ENCODE results near the gene WFIKKN2.
"Not testable (repeated sequence)": the region's sequence is repeated elsewhere in the genome, so short reads cannot be mapped to it uniquely, and the experiment has no call there.

WFIKKN2 gene

DNA sequence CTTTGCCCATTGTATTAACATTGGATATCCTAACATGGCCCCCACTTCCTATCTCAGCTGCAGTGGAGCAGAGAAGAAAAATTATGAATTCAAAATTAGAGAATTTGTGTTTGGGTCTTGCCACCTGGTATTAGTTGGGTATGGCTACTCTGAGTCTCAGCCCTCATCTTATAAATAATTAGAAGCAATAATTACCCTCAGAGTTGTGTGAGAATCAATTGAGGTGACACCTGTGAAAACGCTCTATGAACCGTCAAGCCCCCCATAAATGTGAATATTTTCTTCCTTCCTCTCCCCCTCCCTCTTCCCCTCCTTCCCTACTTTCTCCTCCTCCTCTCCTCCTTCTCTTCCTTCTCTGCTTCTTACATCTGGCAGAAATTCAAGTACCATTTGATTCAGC lies 39.7 kb downstream of the WFIKKN2 start:
- no peak for DNase-seq (ENCODE audit: low read depth in 2 of 2)

DNA sequence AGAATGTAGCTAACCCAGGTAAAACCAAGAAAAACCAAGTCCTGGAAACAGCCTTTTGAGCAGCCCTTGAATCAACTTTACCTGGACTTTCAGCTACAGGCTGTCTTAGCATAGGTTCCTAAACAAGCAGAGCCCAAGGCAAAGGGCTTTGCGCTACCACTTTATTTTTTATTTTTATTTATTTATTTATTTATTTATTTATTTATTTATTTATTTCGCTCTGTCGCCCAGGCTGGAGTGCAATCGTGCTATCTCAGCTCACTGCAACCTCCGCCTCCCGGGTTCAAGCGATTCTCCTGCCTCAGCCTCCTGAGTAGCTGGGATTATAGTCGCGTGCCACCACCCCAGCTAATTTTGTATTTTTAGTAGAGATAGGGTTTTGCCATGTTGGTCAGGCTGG lies 41.7 kb downstream of the WFIKKN2 start:
- not testable (repeated sequence) for DNase-seq (ENCODE audit: low read depth in 2 of 2)

DNA sequence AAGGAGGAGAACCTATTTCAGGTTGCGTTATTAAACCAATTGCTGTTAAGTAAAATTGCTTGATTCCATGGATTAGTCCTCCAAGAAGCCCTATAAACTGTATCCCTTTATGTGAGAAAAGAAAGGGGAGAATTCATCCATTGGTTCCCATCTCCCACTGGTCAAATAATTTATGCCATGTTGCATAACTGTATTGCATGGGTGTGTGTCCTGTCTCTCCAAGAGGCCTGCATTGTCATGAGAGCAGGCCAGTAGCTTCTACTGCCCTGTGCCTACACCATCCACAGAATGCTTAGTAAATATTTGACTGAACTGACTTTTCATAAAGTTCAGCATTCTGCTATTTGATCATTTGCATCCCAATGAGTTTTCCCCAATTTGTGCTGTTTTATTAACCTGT lies 42.5 kb downstream of the WFIKKN2 start:
- no peak for DNase-seq (ENCODE audit: low read depth in 2 of 2)

DNA sequence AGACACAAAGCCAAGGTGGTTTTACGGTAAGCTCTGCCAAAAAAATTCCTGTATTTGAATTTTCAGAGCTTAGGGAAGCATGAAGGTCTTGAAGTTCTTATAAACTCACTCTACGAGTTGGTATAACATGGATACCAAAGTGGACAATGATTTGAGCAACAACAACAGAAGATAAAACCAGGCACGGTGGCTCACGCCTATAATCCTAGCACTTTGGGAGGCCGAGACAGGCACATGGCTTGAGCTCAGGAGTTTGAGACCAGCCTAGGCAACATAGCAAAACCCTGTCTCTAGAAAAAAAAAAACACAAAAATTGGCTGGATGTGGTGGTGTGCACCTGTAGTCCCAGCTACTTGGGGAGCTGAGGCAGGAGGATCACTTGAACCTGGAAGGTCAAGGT lies 43.7 kb downstream of the WFIKKN2 start:
- DNase-seq (ENCODE audit: low read depth in 2 of 2), result no peak

DNA sequence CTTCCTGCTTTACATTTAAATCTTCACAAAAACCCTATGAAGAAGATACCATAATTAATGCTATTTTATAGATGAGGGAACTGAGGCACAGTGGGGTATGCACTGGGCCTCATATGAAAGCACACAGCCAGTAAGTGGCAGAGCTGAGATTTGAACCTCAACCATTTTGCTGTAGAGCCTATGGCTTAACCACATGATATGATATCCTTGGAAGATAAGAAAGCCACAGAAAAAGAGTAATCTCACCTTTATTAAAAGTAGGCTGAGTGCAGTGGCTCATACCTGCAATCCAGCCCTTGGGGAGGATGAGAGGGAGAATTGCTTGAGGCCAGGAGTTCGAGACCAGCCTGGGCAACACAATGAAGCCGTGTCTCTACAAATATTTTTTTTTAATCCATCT lies 45.8 kb downstream of the WFIKKN2 start:
- DNase-seq (ENCODE audit: low read depth in 2 of 2), result no peak

DNA sequence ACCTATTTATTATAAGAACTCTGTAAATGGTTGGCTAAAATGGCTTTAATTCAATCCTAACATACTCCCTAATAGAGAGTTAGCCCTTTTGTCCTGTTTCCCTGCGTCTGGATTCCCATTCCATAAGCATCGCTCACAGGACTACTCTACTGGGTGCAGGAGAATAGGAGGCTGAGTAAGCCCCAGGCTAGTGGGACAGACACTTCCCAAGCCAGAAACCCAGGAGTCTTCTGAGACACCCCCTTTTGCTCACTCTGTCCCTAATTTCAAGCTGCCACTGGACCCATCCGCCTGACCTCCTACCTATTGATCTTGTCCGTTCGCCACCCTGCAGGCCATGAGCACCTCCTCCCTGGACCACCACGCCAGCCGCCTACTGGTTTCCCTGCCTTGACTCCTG lies 47.5 kb downstream of the WFIKKN2 start:
- DNase-seq (ENCODE audit: low read depth in 2 of 2), result no peak

DNA sequence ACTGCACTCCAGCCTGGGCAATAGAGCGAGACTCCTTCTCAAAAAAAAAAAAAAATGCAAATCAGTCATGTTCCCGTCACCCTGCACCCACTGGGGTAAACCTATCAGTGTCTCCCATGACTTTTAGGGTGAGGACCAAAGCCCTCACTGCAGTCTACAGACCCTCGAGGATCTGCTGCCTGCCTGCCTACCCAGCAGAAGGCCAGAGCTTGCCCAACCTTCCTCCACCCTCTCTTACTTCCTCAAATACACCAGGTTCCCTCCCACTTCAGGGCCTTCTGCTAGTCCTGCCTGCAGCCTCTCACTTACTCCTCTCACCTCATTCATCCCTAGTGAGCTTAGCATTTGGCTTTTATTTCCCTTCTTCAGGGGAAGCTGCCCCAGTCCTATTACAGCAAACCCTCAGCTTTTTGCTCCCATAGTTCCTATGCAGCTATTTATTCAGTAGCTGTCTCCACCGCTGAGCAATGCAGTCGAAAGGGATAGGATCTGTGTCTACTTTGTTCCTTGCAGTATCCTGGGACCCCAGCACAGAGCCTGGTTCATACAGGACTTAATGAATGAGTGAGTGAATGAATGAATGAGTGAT lies 48.6 kb downstream of the WFIKKN2 start:
- no peak for DNase-seq (ENCODE audit: low read depth in 2 of 2)

DNA sequence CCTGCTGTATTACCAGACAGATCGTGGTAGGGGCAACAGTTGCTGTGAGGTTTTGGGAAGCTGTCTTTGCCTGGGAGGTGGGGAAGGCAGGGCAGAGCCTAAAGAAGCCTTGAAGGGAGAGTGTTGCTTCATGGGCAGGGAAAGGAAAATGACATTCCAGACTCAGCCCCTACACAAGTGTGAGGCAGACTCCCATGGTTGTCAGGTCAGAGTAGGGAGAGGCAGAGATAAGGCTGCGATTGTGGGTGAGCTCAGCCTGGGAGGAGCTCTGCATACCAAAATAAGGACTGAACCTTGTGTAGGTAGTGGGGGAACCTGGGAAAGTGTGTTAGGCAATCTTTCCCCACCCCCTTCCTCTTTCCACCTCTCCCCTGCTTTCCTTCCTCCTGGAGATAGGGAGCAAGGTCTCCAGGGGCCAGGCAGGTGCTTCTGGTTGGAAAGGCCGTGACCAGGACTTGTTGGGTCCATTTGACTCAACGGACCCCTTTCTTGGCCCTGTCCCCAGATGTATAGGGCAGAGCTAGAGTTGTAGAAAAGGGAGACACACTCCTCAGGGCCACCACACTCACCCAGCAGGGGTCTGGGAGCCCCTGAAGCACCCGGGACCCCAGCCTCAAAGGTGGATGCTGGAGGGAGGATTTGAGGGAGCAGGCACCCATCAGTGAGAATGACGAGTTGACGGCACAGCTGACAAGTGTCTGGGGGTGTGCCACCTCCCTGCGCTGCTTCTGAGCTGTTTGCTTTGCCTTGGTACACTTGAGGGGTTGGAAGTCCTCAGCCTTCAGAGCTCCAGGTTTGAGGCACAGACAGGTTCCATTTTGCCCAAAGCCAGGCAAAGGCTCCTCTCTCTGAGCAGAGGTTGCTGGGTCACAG lies 49.3 kb downstream of the WFIKKN2 start:
- no peak for DNase-seq (ENCODE audit: low read depth in 2 of 2)

DNA sequence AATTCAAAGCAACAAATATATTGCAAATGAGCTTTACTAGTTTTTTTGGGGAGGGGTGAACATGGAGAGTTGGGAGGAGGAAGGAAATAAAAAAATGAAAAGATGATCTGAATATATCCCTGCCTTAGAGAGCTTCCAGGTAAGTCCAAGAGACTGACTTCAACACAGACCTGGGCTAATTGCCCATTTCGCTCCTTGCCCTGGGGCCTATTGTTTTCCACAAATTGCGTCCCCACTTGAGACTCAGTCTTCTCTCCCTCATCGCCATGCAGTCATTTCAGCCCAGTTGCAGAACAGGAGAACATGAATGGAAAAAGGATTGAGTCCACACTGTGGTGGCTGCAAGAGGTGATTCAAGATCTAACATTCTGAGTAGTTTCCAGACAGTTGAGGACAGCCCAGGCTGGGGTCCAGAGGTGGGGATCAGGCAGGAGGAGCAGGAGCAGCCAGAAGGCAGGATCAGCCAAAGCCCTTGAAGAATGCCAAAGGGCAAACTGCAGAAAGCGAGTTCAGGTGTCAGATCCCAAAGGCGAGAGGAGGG lies 52.4 kb downstream of the WFIKKN2 start:
- DNase-seq (ENCODE audit: low read depth in 2 of 2), result no peak

DNA sequence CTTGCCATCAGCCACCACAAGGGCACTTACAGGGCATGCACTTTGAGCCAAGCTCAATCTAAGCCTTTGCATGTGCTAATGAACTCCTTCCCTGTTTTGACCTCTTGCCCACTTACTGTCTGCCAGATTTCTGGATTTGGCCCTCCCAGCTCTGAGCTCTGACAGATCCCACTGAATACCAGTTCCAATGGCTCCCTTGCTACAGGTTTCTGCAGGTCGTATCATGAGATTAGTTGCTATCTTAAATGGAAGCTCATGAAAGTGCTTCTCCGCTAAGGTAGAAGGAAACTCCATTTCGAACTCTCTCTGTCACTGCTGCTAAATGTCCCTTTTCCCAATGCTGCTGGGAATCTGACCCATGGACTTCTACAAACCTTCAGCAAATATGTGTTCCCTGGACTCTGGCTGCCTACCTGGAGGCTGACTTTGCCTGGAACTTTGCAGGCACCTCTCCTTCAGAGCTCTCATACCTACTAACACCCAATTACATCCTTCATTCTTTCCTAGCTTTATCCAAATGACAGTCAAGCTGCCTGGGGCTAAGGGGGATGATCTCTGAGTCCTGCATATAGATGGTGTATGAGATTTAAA lies 54.2 kb downstream of the WFIKKN2 start:
- no peak for DNase-seq (ENCODE audit: low read depth in 2 of 2)

DNA sequence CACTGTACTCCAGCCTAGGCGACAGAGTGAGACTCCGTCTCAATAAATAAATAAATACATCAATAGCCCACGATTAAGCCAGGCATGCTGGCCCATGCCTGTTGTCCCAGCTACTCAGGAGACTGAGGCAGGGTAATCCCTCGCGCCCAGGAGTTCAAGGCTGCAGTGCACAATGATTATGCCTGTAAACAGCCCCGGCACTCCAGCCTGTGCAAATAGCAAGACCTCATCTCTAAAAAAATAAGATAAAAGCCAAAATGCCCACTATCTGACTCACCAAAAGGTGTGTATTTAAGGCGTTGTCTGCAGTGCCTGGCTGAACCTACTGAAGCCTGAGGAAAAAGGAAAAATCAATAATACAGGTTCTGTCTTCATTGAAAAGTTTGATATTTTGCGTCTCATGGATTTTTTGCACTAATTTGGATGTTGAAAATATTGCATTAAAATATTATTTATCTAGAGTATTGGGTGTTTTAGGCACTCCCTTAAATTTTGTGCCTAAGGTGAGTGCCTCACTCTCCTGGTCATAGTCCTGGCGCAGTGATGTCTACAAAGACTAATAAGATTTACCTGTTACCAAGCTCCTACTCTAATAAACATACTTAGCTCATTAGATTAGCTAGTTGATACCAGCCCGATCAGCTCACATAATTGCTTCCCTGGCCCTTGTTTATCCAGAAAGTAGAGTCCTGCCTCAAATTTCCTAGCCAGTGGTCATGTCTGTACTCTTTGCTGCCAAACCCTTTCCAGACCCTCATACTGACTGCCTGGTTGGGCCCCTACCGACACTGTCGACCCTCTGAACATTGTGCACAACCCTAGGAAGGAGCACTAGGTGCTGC lies 55.5 kb downstream of the WFIKKN2 start:
- DNase-seq (ENCODE audit: low read depth in 2 of 2), result no peak

DNA sequence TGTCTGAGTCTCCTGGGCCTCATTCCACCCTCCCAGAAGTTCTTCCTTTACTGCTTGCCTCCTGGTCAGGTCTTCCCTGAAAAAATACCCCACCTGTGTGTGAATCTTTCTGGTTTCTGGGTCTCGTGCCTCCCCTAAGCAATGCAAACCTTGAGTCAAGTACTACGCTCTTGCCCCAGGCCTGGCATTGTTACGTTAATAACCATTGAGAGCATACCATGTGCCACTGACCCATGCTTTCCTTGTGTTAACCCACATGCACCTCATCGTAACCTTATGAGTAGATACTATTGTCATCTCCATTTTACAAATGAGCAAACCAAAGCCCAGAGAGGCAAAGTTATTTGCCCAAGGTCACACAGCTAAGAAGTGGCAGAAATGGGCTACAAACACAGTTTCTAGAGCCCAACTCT lies 56.2 kb downstream of the WFIKKN2 start:
- no peak for DNase-seq (ENCODE audit: low read depth in 2 of 2)
